Measurements from ENCODE around the gene GDPD5.

The GDPD5 gene

GRCh38 chr11:75536786-75537641 is 11.3 kb upstream of the GDPD5 start:
- DNase-seq (ENCODE audit: low read depth in 2 of 2) = peak; percentile 29 to 51

- no peak for DNase-seq (ENCODE audit: low read depth in 2 of 2)
These were observed 9.3 kb upstream of the GDPD5 start for GRCh38 chr11:75535071-75535470.

DNA sequence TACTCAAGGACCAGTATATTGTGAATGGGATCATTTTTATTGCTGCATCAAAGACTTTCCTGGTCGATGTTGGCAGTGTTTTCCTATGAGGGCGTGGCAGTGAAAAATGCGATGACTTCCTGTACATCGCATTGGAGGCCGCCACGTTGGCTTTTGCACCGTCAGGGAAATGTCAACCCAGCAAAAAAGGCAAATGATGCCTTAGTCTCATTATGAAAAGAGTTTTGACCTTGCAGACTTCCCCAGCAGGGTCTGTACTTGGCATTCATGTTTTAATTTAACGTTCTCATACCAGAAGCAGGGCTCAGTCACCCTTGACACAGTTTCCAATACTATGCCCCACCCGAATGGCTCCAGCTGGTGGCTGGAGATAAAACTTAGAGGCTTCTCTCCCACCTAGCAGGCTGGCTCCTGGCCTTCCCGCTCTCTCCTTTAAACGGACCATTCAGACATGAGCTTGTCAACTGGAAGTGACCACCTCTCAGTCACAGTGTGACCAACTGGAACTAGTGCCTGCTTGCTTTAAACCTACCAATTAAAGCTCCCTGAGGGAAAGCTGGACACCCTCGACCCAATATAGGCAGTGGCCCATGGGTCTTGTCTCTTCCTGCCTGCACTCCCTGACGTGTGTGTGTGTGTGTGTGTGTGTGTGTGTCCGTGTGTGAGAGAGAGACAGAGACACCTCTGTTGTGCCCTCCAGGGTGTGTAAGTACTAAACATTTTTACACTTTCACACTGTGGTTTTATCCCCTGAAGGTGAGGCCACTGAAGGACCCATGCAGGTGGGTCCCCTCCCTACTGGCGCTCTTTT is 8.7 kb upstream of the GDPD5 start:
- DNase-seq (ENCODE audit: low read depth in 2 of 2) = no peak

- no peak for DNase-seq (ENCODE audit: low read depth in 2 of 2)
These were observed 8.1 kb upstream of the GDPD5 start for GRCh38 chr11:75533896-75534258.

DNA sequence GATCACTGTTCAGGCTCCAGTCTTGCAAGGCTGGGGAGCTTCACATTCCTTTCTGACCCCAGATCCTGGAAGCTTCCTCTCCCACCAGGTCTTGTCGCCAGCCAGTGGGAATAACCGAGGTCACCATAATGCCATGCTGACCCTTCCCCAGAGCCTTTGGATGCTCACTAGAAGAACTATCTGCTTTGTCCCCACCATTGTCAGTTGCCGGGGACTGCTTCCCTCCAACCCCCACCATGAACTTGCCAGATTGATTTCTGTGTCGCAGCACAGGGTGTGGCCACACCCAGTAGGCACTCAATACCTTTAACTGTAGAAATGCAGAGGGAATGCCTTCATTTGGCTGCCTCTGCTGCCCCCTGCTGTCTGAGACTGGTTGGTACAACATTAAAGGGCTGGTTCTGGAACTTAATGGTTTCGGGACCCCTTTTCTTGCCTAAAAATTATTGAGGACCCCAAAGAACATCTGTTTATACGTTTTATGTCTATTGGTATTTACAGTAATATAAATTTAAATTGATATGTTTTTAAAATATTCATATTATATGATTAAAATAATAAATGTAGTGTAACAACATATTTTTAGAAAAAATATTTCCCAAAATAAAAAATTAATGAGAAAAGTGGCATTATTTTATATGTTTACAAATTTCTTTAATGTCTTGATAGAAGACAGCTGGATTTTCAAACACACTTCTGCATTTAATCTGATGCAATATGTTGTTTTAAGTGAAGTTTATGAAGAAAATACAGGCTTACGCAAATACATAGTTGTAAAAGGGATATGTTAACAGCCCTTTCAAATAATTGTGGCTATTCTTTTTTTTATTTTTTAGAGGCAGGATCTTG is 6.7 kb upstream of the GDPD5 start:
- peak; percentile 67 to 78 for DNase-seq (ENCODE audit: low read depth in 2 of 2)

DNA sequence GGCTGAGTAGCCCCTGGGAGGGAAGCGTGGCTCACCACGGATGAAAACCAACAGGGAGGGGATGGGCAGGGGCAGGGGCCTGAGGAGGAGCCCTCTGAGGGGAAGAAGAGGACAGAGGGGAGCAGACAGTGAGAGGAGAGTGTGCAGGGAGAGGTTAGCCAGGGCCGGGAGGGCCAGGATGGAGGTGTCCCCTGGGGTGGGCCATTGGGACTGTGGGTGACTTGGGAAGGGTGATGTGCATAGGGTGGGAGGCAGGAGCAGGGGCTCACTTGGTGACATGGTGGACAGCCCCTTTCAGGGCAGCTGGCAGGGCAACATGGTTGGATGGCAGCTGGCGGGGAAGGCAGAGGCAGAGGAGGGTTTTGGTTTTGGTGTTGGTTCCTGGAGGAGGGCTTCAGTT is 5.6 kb upstream of the GDPD5 start:
- no peak for DNase-seq (ENCODE audit: low read depth in 2 of 2)

GRCh38 chr11:75530577-75530976 is 4.8 kb upstream of the GDPD5 start:
- no peak for DNase-seq (ENCODE audit: low read depth in 2 of 2)

DNA sequence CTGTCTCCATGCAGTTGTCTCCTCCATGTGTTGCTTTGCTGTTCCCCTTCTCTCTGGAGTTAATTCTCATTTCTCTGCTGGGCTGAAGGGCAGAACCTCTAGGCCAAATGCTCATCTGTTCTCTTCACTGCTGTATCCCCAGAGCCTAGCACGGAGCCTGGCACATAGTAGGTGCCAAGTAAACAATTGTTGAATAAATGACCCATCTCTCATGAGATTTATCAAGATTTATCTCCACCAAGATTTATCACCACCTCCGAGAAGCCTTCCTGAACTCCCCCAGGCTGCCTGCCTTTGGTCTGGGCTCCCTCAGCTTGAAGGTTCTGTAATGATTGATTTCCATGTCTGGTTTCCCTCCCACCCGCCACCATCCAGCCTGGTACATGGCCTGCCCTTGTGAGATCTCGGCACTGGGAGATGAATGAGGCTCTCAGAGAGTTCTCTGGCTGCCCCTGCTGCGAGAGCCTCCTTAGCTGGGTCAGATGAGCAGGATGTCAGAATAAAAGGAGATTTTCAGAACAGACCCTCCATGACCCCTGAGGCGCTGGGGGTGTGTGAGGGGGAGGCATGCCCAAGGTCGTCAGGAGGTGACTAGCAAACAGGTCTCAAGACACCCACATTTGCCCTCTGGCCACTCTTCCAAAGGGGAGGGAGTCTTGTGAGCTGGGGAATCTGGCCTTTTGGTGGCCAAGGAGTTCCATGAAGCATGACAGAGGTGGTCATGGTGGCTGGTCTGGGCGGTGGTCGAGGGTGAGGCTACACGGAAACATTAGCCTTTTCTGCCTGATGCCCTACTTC is 2.4 kb upstream of the GDPD5 start:
- no peak for DNase-seq (ENCODE audit: low read depth in 2 of 2)

- DNase-seq (ENCODE audit: low read depth in 2 of 2) = no peak
These were observed 1.4 kb upstream of the GDPD5 start for GRCh38 chr11:75527130-75527529.

DNA sequence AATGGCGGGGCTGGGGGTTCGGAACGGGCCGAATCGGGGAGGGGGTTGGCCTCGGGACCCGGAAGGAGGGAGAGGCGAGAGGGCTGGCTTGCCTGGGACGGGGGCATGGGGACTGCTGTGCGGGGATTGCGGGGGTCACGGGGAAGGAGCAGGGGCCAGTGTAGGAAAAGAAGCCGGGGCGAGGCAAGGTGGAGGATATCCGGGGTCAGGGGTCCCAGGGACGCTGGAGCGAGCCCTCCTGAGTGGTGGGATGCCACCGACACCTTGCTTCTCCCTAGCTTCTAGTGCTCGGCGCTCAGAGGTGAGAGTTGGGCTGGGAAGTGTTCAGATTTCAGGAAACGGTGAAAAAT is 426 bp upstream of the GDPD5 start:
- DNase-seq (ENCODE audit: low read depth in 2 of 2) = no peak

DNA sequence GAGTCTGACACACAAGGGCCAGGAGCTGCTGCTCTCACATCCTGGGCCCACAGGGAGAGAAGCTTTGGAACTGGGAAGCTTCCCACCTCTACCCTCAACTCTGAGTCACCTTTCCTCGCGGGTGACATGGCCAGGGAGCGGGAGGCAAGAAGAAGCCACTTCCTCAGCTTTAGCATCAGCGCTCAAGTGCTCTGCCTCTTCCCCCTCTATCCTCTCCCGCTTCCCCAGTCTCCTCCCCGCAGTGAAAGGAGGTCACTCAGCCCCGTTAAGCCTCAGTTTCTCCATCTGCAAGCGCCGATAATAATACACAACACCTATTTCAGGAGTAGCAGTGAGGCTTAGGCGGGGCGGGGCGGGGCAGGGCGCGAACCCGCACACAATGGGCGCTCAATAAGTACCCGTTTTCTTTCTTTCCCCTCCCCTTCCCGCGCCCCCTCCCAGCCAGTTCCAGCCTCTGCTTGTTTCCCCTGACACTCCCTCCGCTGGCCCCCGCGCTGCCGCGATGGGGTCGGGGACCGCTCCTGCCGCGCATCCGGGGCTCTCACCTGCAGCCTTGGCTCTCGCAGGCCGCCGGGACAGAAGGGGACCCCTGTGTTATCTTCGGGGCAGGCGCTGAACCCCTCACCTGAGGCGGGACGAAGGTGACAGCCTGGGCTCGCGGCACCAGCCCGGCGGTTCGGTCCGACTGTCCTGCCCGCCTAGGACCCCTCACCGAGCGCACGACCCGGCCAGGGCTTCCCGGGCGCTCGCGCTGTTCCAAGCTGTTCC is 892 bp downstream of the GDPD5 start:
- no peak for DNase-seq (ENCODE audit: low read depth in 2 of 2)

GRCh38 chr11:75523811-75524664 is 1.7 kb downstream of the GDPD5 start:
- no peak for DNase-seq (ENCODE audit: low read depth in 2 of 2)

DNA sequence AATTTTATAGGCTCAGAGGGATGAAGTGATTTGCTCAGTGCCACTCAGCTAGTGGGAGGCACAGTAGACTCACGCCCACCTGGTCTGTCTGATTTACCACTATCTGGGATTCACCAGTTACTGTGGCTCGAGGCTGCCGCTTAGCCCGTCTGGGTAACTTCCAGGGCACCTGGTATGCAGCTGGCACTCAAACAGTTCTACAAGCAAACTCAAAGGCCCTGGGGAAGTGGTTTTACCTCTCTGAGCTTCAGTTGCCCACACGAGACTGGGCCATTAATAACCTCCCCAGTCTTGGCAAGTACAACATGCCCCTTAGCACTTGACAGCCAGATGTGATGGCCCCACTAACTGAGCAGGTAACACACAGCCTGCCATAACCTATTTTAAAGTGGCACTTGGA is 2.6 kb downstream of the GDPD5 start:
- DNase-seq (ENCODE audit: low read depth in 2 of 2) = no peak

DNA sequence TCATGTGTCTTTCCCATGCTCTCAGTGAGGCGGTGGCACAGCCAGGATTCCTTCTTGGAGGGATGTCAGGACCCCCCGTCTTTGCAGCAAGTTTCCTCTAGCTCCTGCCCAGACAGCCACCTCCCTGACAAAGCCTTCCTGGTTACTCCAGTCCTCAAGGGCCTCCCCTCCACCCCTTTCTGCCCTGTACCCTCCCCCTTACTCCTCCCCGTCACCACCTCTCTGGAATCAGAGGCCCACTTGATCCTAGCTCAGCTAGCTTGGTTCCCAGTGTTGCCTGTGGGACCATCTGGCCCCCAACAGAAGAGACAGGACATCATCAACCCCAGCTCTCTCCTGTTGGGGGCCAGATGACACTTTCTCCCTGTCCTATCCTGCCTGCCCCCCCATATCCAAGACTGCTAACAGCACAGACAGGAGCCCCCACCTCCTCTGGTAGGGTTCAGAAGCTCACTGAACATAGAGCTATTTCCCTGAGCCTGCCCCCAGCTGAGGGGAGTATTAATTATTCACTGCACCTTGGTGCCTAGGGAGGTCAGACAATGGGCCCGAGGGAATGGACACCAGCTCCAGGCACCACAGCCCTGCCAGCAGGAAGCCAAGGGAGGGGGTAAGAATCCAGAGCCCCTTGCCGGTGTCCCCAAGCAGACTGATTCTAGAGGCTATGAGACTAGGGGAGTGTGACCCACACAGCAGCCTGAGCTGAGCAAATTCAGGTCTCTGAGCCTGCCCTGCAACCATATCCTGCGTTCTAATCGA is 3.3 kb downstream of the GDPD5 start:
- no peak for DNase-seq (ENCODE audit: low read depth in 2 of 2)

- DNase-seq (ENCODE audit: low read depth in 2 of 2) = no peak
These were observed 5.1 kb downstream of the GDPD5 start for GRCh38 chr11:75520688-75521087.

- DNase-seq (ENCODE audit: low read depth in 2 of 2) = no peak
These were observed 6.7 kb downstream of the GDPD5 start for GRCh38 chr11:75518771-75519653.

DNA sequence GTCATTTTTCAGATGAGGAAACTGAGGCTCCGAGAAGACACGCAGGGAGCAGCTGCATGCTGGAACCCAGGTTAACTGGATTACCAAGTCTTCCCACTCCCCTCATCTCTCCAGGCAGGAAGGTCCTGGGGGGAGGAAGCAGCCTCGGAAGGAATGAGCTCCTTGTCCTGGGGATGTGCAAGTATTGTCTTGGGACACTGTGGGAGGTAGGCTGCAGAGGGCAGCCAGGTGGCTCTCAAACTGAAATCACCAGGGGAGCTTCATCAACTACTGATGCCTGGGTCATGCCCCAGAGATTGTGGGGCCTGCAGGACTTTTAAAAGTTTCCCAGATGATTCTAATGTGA is 7.6 kb downstream of the GDPD5 start:
- DNase-seq (ENCODE audit: low read depth in 2 of 2) = no peak

GRCh38 chr11:75516886-75517285 is 8.9 kb downstream of the GDPD5 start:
- no peak for DNase-seq (ENCODE audit: low read depth in 2 of 2)

All from stimulated activated CD4-positive, alpha-beta T cell treated with anti-CD3 and anti-CD28 coated beads, Interleukin-4, amount 100 ng/mL, for 48 hours (primary cell).